ENCODE measurements around the gene UCK2.

The UCK2 gene

GRCh38 chr1:165882168-165882837 is 54.9 kb downstream of the UCK2 start:
- H3K4me3 ChIP-seq (ENCODE audit: low read depth, low read length), result no peak overlapping the region
- in situ Hi-C loops (cut with HindIII; ENCODE audit: low sequenced_read_pairs), result no loop called here
- DNase-seq (ENCODE audit: low read depth), result no peak
- TF ChIP-seq CTCF (IDR thresholded peaks at IDR 0.05; ENCODE audit: low read depth, low read length, missing control alignments), result no peak

GRCh38 chr1:165883056-165883455 is 55.6 kb downstream of the UCK2 start:
- in situ Hi-C loops (cut with HindIII; ENCODE audit: low sequenced_read_pairs), result no loop called here
- no peak overlapping the region for H3K4me3 ChIP-seq (ENCODE audit: low read depth, low read length)
- DNase-seq (ENCODE audit: low read depth), result no peak
- no peak for TF ChIP-seq CTCF (IDR thresholded peaks at IDR 0.05; ENCODE audit: low read depth, low read length, missing control alignments)

GRCh38 chr1:165884009-165884689 is 56.7 kb downstream of the UCK2 start:
- in situ Hi-C loops (cut with HindIII; ENCODE audit: low sequenced_read_pairs), result no loop called here
- TF ChIP-seq CTCF (IDR thresholded peaks at IDR 0.05; ENCODE audit: low read depth, low read length, missing control alignments), result no peak
- no peak for DNase-seq (ENCODE audit: low read depth)
- no peak overlapping the region for H3K4me3 ChIP-seq (ENCODE audit: low read depth, low read length)

GRCh38 chr1:165884690-165885304 is 57.4 kb downstream of the UCK2 start:
- no peak for TF ChIP-seq CTCF (IDR thresholded peaks at IDR 0.05; ENCODE audit: low read depth, low read length, missing control alignments)
- H3K4me3 ChIP-seq (ENCODE audit: low read depth, low read length), result no peak overlapping the region
- in situ Hi-C loops (cut with HindIII; ENCODE audit: low sequenced_read_pairs), result no loop called here
- DNase-seq (ENCODE audit: low read depth), result no peak

- no peak overlapping the region for H3K4me3 ChIP-seq (ENCODE audit: low read depth, low read length)
- TF ChIP-seq CTCF (IDR thresholded peaks at IDR 0.05; ENCODE audit: low read depth, low read length, missing control alignments), result no peak
- in situ Hi-C loops (cut with HindIII; ENCODE audit: low sequenced_read_pairs), result no loop called here
- DNase-seq (ENCODE audit: low read depth), result no peak
Measured at GRCh38 chr1:165885305-165885694, 57.9 kb downstream of the UCK2 start.

GRCh38 chr1:165886193-165886592 is 58.8 kb downstream of the UCK2 start:
- DNase-seq (ENCODE audit: low read depth), result no peak
- H3K4me3 ChIP-seq (ENCODE audit: low read depth, low read length), result no peak overlapping the region
- TF ChIP-seq CTCF (IDR thresholded peaks at IDR 0.05; ENCODE audit: low read depth, low read length, missing control alignments), result no peak
- in situ Hi-C loops (cut with HindIII; ENCODE audit: low sequenced_read_pairs), result no loop called here
